GM12878 (cell line): ENCODE data around the gene GADL1. TPM values are rescaled to one million over a fixed set of nuclear protein-coding genes. Genes with fewer than 3 reads are reported as not detected.

Experiments
- ATAC-seq: fragments of 200-7000 bp; cut with Tn5 transposase; 3 replicates; pipeline ENCODE4 v1.9.1; 2020; ENCODE audit warnings: mild to moderate bottlenecking, moderate library complexity
- BruUV-seq: library from RNA; stranded (reverse); fragments of 400-500 nt; replicated peaks from 2 replicates; lab custom pipeline; 2021; lab: Mats Ljungman, UMichigan
- CTCF ChIA-PET: fragments of 300-600 bp; sonication (Branson Sonifier 250); formaldehyde crosslinking; extraction: SDS; loops from one replicate; lab custom pipeline; 2021; ENCODE audit warnings: inconsistent platforms; lab: Yijun Ruan, JAX
- POLR2A ChIA-PET: fragments of 350-600 bp; formaldehyde crosslinking; extraction: SDS; loops from one replicate; lab custom pipeline; 2021; ENCODE audit warnings: inconsistent platforms; lab: Charles Lee
- RAD21 ChIA-PET: fragments of 300-600 bp; sonication (Branson Sonifier 250); formaldehyde crosslinking; loops from one replicate; lab custom pipeline; 2023; ENCODE audit warnings: antibody characterized with exemption; ENCODE audit not compliant: unreplicated experiment; lab: Charles Lee
- SMC1A ChIA-PET: fragments of 300-600 bp; sonication (Branson Sonifier 250); formaldehyde crosslinking; loops from one replicate; lab custom pipeline; 2023; ENCODE audit not compliant: unreplicated experiment, uncharacterized antibody; lab: Charles Lee
- DNase-seq: peaks from one replicate; pipeline ENCODE4 v3.0.0-alpha.2; 2011; ENCODE audit warnings: low read depth, low spot score
- FAIRE-seq: peaks from 3 replicates; lab custom pipeline; 2011; peaks lifted over from hg19 to GRCh38; lab: Jason Lieb, UNC
- H2AFZ ChIP-seq: 2 replicates; pipeline ENCODE4 v1.6.0; 2011; ENCODE audit warnings: low read depth, low read length, control low read depth; ENCODE audit not compliant: control insufficient read depth
- H3K27ac ChIP-seq: 2 replicates; pipeline ENCODE4 v1.5.1; 2011; ENCODE audit warnings: control low read depth; ENCODE audit not compliant: control insufficient read depth, insufficient read depth
- H3K27me3 ChIP-seq, 2 experiments: replicated peaks in 1 of 2; 2 replicates each; pipeline versions ENCODE4 v1.6.0 to v1.6.1; 2011; ENCODE audit warnings: low read length in 1 of 2; ENCODE audit not compliant: control insufficient read depth in 2 of 2, insufficient read depth in 2 of 2
- H3K36me3 ChIP-seq, 2 experiments: 2 replicates each; pipeline ENCODE4 v1.5.1; 2011; ENCODE audit warnings: low read length in 1 of 2; ENCODE audit not compliant: control insufficient read depth in 2 of 2, insufficient read depth in 2 of 2
- H3K4me1 ChIP-seq: 2 replicates; pipeline ENCODE4 v1.6.1; 2011; ENCODE audit warnings: mild to moderate bottlenecking, low read length, moderate library complexity, mixed read lengths; ENCODE audit not compliant: control insufficient read depth, insufficient read depth
- H3K4me2 ChIP-seq: 2 replicates; pipeline ENCODE4 v1.6.0; 2011; ENCODE audit warnings: control low read depth; ENCODE audit not compliant: control insufficient read depth, insufficient read depth
- H3K4me3 ChIP-seq: fragments of 200-600 bp; sonication (generic); 2 replicates; pipeline ENCODE4 v1.5.1; 2016
- H3K79me2 ChIP-seq: 2 replicates; pipeline ENCODE4 v1.6.0; 2011; ENCODE audit warnings: low read length; ENCODE audit not compliant: control insufficient read depth, insufficient read depth
- H3K9ac ChIP-seq: 2 replicates; pipeline ENCODE4 v1.8.0; 2011; ENCODE audit warnings: low read length, control low read depth, mixed read lengths; ENCODE audit not compliant: control insufficient read depth, insufficient read depth
- H3K9me3 ChIP-seq: replicated peaks from 3 replicates; pipeline ENCODE4 v1.5.1; 2011; ENCODE audit warnings: mild to moderate bottlenecking, low read length; ENCODE audit not compliant: control insufficient read depth, insufficient read depth
- H4K20me1 ChIP-seq: 2 replicates; pipeline ENCODE4 v1.6.0; 2011; ENCODE audit not compliant: control insufficient read depth, insufficient read depth
- BCL11A ChIP-seq: IDR thresholded peaks from 2 replicates; pipeline ENCODE4 v1.6.1; 2011; ENCODE audit warnings: low read depth, low read length
- CBX3 ChIP-seq: fragments of 200-600 bp; sonication (generic); IDR thresholded peaks from 2 replicates; pipeline ENCODE4 v1.6.1; 2016; ENCODE audit warnings: low read depth, borderline replicate concordance
- EP300 ChIP-seq, 2 experiments: fragments of 150-350 bp in 1 of 2; IDR thresholded peaks; 2 replicates each; pipeline ENCODE4 v1.6.1; 2011 to 2012; ENCODE audit warnings: low read depth in 2 of 2, low read length in 2 of 2, borderline replicate concordance in 1 of 2, improper control_type of control experiment in 1 of 2, inconsistent platforms in 1 of 2; ENCODE audit not compliant: control insufficient read depth in 1 of 2
- FOS ChIP-seq: IDR thresholded peaks from 3 replicates; pipeline ENCODE4 v1.6.1; 2011; ENCODE audit warnings: borderline replicate concordance; ENCODE audit not compliant: insufficient read length; ENCODE audit errors: extremely low read depth
- MTA2 ChIP-seq: fragments of 450-650 bp; IDR thresholded peaks from 2 replicates; pipeline ENCODE4 v1.6.1; 2016; ENCODE audit warnings: low read depth, mild to moderate bottlenecking, moderate library complexity
- NFYB ChIP-seq: IDR thresholded peaks from 2 replicates; pipeline ENCODE4 v1.6.1; 2011; ENCODE audit warnings: low read depth, mild to moderate bottlenecking, low read length, improper control_type of control experiment, moderate library complexity; ENCODE audit not compliant: insufficient read depth
- PAX5 ChIP-seq: IDR thresholded peaks from 2 replicates; pipeline ENCODE4 v1.6.1; 2011; ENCODE audit warnings: low read depth, low read length, borderline replicate concordance
- PAX8 ChIP-seq: fragments of 450-650 bp; IDR thresholded peaks from 2 replicates; pipeline ENCODE4 v1.6.1; 2017; ENCODE audit warnings: mild to moderate bottlenecking, moderate library complexity
- POLR2AphosphoS2 ChIP-seq: IDR thresholded peaks from 2 replicates; pipeline ENCODE4 v1.6.1; 2011; ENCODE audit warnings: low read depth, mild to moderate bottlenecking, low read length, improper control_type of control experiment, moderate library complexity
- RAD21 ChIP-seq: IDR thresholded peaks from 2 replicates; pipeline ENCODE4 v1.6.1; 2011; ENCODE audit warnings: mild to moderate bottlenecking, low read depth, low read length, moderate library complexity; ENCODE audit not compliant: insufficient read depth
- YBX1 ChIP-seq: fragments of 450-650 bp; IDR thresholded peaks from 2 replicates; pipeline ENCODE4 v1.6.1; 2016; ENCODE audit warnings: antibody characterized with exemption
- ZBED1 ChIP-seq: IDR thresholded peaks from 2 replicates; pipeline ENCODE4 v1.6.1; 2016; ENCODE audit warnings: borderline replicate concordance
- ZBTB4 ChIP-seq: fragments of 450-650 bp; formaldehyde crosslinking; IDR thresholded peaks from 2 replicates; pipeline ENCODE4 v1.4.0; 2022; ENCODE audit warnings: mild to moderate bottlenecking, moderate library complexity
- ZNF274 ChIP-seq: IDR thresholded peaks from one replicate; pipeline ENCODE4 v1.8.0; 2011; ENCODE audit not compliant: insufficient read length, insufficient read depth
- WGBS: methylation state at CpG from one replicate; pipeline ENCODE4 v1.1.6; 2016; ENCODE audit warnings: low lambda C conversion rate; ENCODE audit not compliant: insufficient replicate concordance, insufficient coverage; ENCODE audit errors: missing lambda C conversion rate; 5-methylcytosine and 5-hydroxymethylcytosine counted together
- in situ Hi-C: fragments of 300-500 bp; cut with MboI; formaldehyde crosslinking; loops from 9 replicates; pipeline ENCODE4 v1.14.3; 2018; ENCODE audit warnings: mixed read lengths
- intact Hi-C: fragments of 100-400 bp; cut with micrococcal nuclease; formaldehyde crosslinking; loops from one replicate; pipeline ENCODE4 v1.14.2; 2022; ENCODE audit not compliant: unreplicated experiment
- polyA plus RNA-seq, 11 experiments: library from polyadenylated mRNA; depleted of rRNA in 4 of 11; unstranded in 6 of 11; stranded (reverse) in 5 of 11; fragments of >200 nt; fragmentation: Nextera tagmentation in 4 of 11; fragmentation: Illumina TruSeq in 1 of 11; extraction: Ambion mirVana in 4 of 11; extraction: Trizol in 1 of 11; gene quantifications; 1 replicate in 1 of 11; 2 replicates in 10 of 11; pipeline versions ENCODE4 v1.2.1 to v1.2.3, GENCODE V29; 2011 to 2016; ENCODE audit warnings: inconsistent platforms in 2 of 11, missing spikeins in 2 of 11, low read depth in 1 of 11
- total RNA-seq, 4 experiments: library from RNA; depleted of rRNA in 3 of 4; stranded (reverse); fragments of >200 nt in 3 of 4; fragmentation: Illumina TruSeq in 1 of 4; extraction: Trizol in 1 of 4; gene quantifications; 2 replicates each; pipeline versions ENCODE4 v1.2.1 to v1.2.3, GENCODE V29; 2013 to 2021

Gene GADL1
- total and polyA plus RNA-seq, 10 of the 15 experiments (the other 5 are each of a cell fraction or from before 2014, with no cell fraction given), result 0.04 TPM; not detected in 9

DNA sequence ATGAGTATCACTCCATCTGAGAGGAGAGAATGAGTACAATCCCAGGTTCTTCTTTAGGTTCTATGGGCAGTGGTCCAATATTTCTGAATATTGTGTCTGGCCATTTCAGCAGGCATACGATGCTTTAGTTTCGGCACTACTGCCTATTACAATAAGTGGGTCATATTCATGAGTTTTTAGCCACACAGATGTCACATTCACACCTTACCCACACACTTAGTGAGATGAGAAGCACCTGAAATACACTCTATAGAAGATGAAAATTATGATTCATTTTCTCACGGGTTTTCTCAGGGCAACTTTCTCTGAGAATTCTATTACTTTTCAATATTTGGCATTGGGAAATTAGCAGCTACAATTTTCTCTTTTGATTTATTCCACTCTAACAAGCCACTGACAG, 155.9 kb downstream of the GADL1 start:
- no TSS peak for BruUV-seq
- H3K27ac ChIP-seq, result no peak overlapping the region
- in situ Hi-C loops (no loop called here), intact Hi-C loops (no loop called here)
- TF ChIP-seq CBX3, result no peak
- TF ChIP-seq ZNF274, result no peak
- no peak for TF ChIP-seq RAD21
- TF ChIP-seq BCL11A, result no peak
- no peak for TF ChIP-seq YBX1
- TF ChIP-seq ZBED1, result no peak
- no peak for TF ChIP-seq NFYB
- TF ChIP-seq PAX8, result no peak
- TF ChIP-seq EP300 (IDR thresholded peaks at IDR 0.05; ENCODE audit: borderline replicate concordance in 1 of 2, control insufficient read depth in 1 of 2, low read depth in 2 of 2, low read length in 2 of 2), result no peak
- no peak for TF ChIP-seq ZBTB4 (CRISPR knock-in tag)
- no peak for TF ChIP-seq PAX5
- no peak for TF ChIP-seq POLR2AphosphoS2
- TF ChIP-seq FOS, result no peak
- no peak for TF ChIP-seq MTA2
- ATAC-seq (no peak), FAIRE-seq (no peak), DNase-seq (no peak)
- H3K4me2 ChIP-seq, result no peak overlapping the region
- CTCF ChIA-PET, result no interaction called here
- H3K79me2 ChIP-seq, result no peaks in the 10 kb centered on the region
- H3K9ac ChIP-seq, result no peak overlapping the region
- H2AFZ ChIP-seq, result no peak overlapping the region
- H3K4me3 ChIP-seq, result no peak overlapping the region
- no peaks in the 10 kb centered on the region for H3K36me3 ChIP-seq
- RAD21 ChIA-PET, result no interaction called here
- H3K27me3 ChIP-seq, result no peaks in the 10 kb centered on the region
- POLR2A ChIA-PET, result no interaction called here
- H3K4me1 ChIP-seq, result no peaks in the 10 kb centered on the region
- no peaks in the 10 kb centered on the region; the same call in 1 of the 2 replicates for H4K20me1 ChIP-seq
- no peaks in the 10 kb centered on the region for H3K9me3 ChIP-seq
- SMC1A ChIA-PET, result no interaction called here
- WGBS, result 61% methylated on average over 3 of the region's 3 CpGs
